Fibroblast of the conjunctiva (primary cell): ENCODE data around the gene AKT3.
"Not testable (repeated sequence)": the region's sequence is repeated elsewhere in the genome, so short reads cannot be mapped to it uniquely, and the experiment has no call there.

Source experiments
- DNase-seq: peaks from one replicate; pipeline ENCODE4 v3.0.0-alpha.2; 2010; ENCODE audit warnings: low read depth

AKT3 gene

GRCh38 chr1:243693800-243694199 is 156.2 kb downstream of the AKT3 start:
- DNase-seq = no peak

GRCh38 chr1:243686159-243686558 is 163.9 kb downstream of the AKT3 start:
- DNase-seq = no peak

GRCh38 chr1:243680860-243681259 is 169.2 kb downstream of the AKT3 start:
- no peak for DNase-seq

GRCh38 chr1:243672539-243673074 is 177.4 kb downstream of the AKT3 start:
- no peak for DNase-seq

- DNase-seq = no peak
These were observed 182.5 kb downstream of the AKT3 start for GRCh38 chr1:243667591-243667990.

GRCh38 chr1:243667133-243667532 is 182.9 kb downstream of the AKT3 start:
- no peak for DNase-seq

GRCh38 chr1:243663651-243664050 is 186.4 kb downstream of the AKT3 start:
- no peak for DNase-seq

- not testable (repeated sequence) for DNase-seq
These were observed 187.9 kb downstream of the AKT3 start for GRCh38 chr1:243662169-243662568.

- DNase-seq = no peak
These were observed 191.4 kb downstream of the AKT3 start for GRCh38 chr1:243658594-243659105.

GRCh38 chr1:243657793-243658192 is 192.2 kb downstream of the AKT3 start:
- no peak for DNase-seq

- not testable (repeated sequence) for DNase-seq
These were observed 200.5 kb downstream of the AKT3 start for GRCh38 chr1:243649530-243649929.

- no peak for DNase-seq
These were observed 203.2 kb downstream of the AKT3 start for GRCh38 chr1:243646841-243647240.

- no peak for DNase-seq
These were observed 204.8 kb downstream of the AKT3 start for GRCh38 chr1:243645281-243645680.

- DNase-seq = no peak
These were observed 207.1 kb downstream of the AKT3 start for GRCh38 chr1:243642936-243643335.

GRCh38 chr1:243639027-243639658 is 210.9 kb downstream of the AKT3 start:
- DNase-seq = no peak

GRCh38 chr1:243638186-243638585 is 211.9 kb downstream of the AKT3 start:
- DNase-seq = no peak

- no peak for DNase-seq
These were observed 221.6 kb downstream of the AKT3 start for GRCh38 chr1:243628476-243628907.

- DNase-seq = no peak
These were observed 226.2 kb downstream of the AKT3 start for GRCh38 chr1:243623841-243624240.

- DNase-seq = no peak
These were observed 228.1 kb downstream of the AKT3 start for GRCh38 chr1:243621973-243622372.

- DNase-seq = no peak
These were observed 229.9 kb downstream of the AKT3 start for GRCh38 chr1:243620096-243620495.

GRCh38 chr1:243609698-243610097 is 240.3 kb downstream of the AKT3 start:
- DNase-seq = no peak

- DNase-seq = no peak
These were observed 244.4 kb downstream of the AKT3 start for GRCh38 chr1:243605604-243606003.

- DNase-seq = no peak
These were observed 248.3 kb downstream of the AKT3 start for GRCh38 chr1:243601720-243602119.

- no peak for DNase-seq
These were observed 251.6 kb downstream of the AKT3 start for GRCh38 chr1:243598433-243598832.
